Skeletal muscle satellite cell (primary cell): ENCODE measurements around the gene RBM18.

Source experiments
- H3K27me3 ChIP-seq: 2 replicates; pipeline ENCODE4 v1.7.0; 2013; ENCODE audit warnings: low read length; ENCODE audit not compliant: control insufficient read depth, insufficient read depth
- H3K36me3 ChIP-seq: 2 replicates; pipeline ENCODE4 v1.7.0; 2013; ENCODE audit warnings: mild to moderate bottlenecking, control low read depth, low read length; ENCODE audit not compliant: insufficient read depth
- H3K4me1 ChIP-seq: 2 replicates; pipeline ENCODE4 v1.7.0; 2013; ENCODE audit warnings: low read length; ENCODE audit not compliant: control insufficient read depth, insufficient read depth
- H3K4me2 ChIP-seq: 2 replicates; pipeline ENCODE4 v1.7.0; 2013; ENCODE audit warnings: mild to moderate bottlenecking, low read length
- H3K4me3 ChIP-seq: 2 replicates; pipeline ENCODE4 v1.7.0; 2013; ENCODE audit warnings: low read length
- H3K9ac ChIP-seq: 2 replicates; pipeline ENCODE4 v1.7.0; 2013; ENCODE audit warnings: mild to moderate bottlenecking, low read depth, low read length, moderate library complexity
- H3K9me3 ChIP-seq: replicated peaks from 2 replicates; pipeline ENCODE4 v1.7.0; 2013; ENCODE audit warnings: mild to moderate bottlenecking, control low read depth, low read length

Gene RBM18

GRCh38 chr9:122219856-122220672, 44.6 kb downstream of the RBM18 start:
- Histone ChIP-seq H3K4me1 (peaks cover 16% of the 10 kb centered on the region), H3K36me3 (no peaks in the 10 kb centered on the region), H3K9ac (no peak overlapping the region), H3K4me3 (peak overlapping the region; percentile 62), H3K27me3 (peaks cover 93% of the 10 kb centered on the region), H3K4me2 (peak overlapping the region; percentile 86), H3K9me3 (no peaks in the 10 kb centered on the region)

DNA sequence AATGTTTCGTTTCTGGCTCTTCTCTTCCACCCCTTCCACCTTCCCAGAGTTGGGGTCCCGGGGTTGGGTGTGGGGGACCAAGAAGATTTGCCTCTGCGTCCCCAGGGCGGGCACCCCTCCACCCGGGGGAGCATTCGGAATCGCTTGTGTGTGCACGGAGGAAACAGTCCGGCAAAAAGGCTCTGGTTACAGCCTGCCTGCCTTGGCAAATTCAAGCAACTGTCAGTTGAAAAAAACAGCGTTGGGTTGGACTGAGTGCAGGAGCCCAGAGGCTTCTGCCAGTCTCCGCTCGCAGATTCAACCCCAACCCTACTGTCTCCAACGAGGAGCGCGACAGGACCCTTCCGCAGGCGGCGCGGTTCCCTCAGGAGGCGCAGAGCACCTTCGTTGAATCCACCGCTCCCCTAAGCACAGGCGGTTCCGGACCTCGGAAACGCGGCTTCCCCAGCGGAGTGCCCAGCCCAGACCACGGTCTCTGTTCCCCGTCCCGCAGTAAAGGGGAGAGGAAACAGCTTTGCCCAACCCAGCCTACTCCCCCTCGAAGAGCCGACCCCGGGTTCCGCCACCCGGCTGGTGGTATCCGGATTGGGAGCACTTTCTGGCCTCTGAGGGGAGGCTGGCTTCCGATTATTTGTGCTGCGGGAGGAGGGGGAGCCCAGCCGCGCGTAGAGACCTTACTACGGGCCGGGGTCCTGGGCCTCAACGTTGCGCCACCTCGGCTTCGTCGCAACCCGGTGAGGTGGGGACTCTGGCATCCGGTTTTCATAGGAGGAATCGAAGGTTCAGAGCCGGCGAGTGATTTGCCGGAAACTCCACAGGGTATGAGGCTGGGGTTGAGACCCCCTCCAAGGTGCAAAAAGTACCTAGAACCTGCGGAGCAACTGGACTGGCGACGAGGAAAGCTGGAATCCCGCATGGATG, 45.4 kb downstream of the RBM18 start:
- Histone ChIP-seq H3K4me3 (peak overlapping the region; percentile 62), H3K9ac (no peak overlapping the region), H3K4me1 (peaks cover 19% of the 10 kb centered on the region), H3K36me3 (no peaks in the 10 kb centered on the region), H3K9me3 (no peaks in the 10 kb centered on the region), H3K27me3 (peaks cover 93% of the 10 kb centered on the region), H3K4me2 (peak overlapping the region; percentile 86)

GRCh38 chr9:122218071-122218934, 46.3 kb downstream of the RBM18 start:
- no peaks in the 10 kb centered on the region for H3K36me3 ChIP-seq
- H3K4me1 ChIP-seq = peaks cover 26% of the 10 kb centered on the region
- H3K4me2 ChIP-seq = peak overlapping the region; percentile 86
- no peak overlapping the region for H3K4me3 ChIP-seq
- H3K9ac ChIP-seq = no peak overlapping the region
- H3K27me3 ChIP-seq = peaks cover 90% of the 10 kb centered on the region
- no peaks in the 10 kb centered on the region for H3K9me3 ChIP-seq

DNA sequence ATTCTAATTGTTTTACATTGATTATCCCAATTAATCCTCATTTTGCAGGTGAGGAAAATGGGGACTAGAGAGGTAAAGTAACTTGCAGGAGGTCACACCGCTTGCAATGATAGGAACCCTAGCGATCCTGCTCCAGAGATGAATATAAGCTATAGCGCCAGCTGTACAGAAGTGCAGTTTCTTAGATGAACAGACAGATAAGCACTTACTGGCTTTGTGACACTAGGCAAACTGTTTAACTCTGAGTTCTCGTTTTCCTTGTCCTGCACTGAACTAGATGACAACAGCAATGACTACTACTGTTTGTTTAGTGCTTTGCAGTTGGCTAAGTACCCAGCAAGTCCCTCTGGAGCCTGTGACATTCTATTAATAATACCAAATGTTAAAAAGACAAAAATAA, 47.0 kb downstream of the RBM18 start:
- Histone ChIP-seq H3K4me3 (no peak overlapping the region), H3K4me2 (no peak overlapping the region), H3K36me3 (no peaks in the 10 kb centered on the region), H3K9me3 (no peaks in the 10 kb centered on the region), H3K27me3 (peaks cover 90% of the 10 kb centered on the region), H3K4me1 (peaks cover 26% of the 10 kb centered on the region), H3K9ac (no peak overlapping the region)

DNA sequence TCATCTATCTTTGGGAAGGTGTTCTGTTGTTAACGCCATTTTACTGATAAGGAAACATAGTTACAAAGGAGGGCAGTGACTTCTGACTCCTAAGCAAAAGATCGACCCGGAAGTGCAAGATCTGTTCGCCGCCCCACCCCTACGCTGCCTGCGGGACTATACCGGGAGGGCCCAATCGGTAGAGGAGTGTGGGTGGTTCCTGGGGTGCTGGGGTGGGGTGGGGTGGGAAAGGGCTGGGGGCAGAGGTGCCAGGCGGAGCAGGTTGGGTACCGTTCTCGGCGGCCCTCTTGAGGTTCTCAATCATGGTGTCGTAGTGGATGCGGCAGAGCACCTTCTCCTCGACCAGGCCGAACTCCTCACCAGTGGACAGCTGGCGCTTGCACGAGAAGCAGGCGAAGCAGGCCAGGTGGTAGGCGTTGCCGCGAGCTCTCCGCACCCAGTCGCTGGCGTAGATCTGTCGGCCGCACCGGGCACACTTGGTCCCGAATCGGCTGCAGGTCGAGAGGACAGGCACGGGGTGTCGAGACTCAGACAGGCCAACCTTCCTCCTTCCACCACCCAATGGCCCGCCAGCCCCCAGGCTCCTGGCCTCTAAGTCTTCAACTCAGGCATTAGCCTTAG, 47.7 kb downstream of the RBM18 start:
- peaks cover 26% of the 10 kb centered on the region for H3K4me1 ChIP-seq
- no peaks in the 10 kb centered on the region for H3K36me3 ChIP-seq
- H3K9ac ChIP-seq = no peak overlapping the region
- no peak overlapping the region for H3K4me2 ChIP-seq
- H3K4me3 ChIP-seq = no peak overlapping the region
- peaks cover 90% of the 10 kb centered on the region for H3K27me3 ChIP-seq
- H3K9me3 ChIP-seq = no peaks in the 10 kb centered on the region

GRCh38 chr9:122216138-122216797, 48.4 kb downstream of the RBM18 start:
- no peaks in the 10 kb centered on the region for H3K36me3 ChIP-seq
- H3K4me3 ChIP-seq = no peak overlapping the region
- H3K9me3 ChIP-seq = no peaks in the 10 kb centered on the region
- H3K27me3 ChIP-seq = peaks cover 90% of the 10 kb centered on the region
- no peak overlapping the region for H3K9ac ChIP-seq
- H3K4me1 ChIP-seq = peaks cover 26% of the 10 kb centered on the region
- H3K4me2 ChIP-seq = no peak overlapping the region

DNA sequence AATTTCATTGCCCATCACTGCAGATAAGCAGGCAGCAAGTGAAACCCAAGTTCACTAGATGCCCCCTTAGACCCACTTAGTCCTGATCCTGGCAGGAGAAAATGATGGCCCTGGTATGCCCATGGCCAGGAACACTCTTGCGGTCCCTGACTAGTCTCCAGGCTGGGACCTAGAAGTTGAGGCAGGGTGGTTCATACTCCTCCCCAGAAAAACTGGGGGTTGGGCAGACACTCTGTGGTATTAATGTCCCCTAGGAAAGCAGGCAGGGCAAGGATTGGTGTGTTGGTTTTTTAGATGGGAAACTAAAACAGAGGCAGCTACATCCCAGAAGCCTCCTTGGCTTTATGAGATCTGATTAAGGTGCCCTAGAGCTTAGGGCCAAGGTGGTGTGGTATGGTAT, 49.0 kb downstream of the RBM18 start:
- Histone ChIP-seq H3K4me2 (no peak overlapping the region), H3K27me3 (peaks cover 89% of the 10 kb centered on the region), H3K9me3 (no peaks in the 10 kb centered on the region), H3K4me1 (peaks cover 26% of the 10 kb centered on the region), H3K4me3 (no peak overlapping the region), H3K36me3 (no peaks in the 10 kb centered on the region), H3K9ac (no peak overlapping the region)

DNA sequence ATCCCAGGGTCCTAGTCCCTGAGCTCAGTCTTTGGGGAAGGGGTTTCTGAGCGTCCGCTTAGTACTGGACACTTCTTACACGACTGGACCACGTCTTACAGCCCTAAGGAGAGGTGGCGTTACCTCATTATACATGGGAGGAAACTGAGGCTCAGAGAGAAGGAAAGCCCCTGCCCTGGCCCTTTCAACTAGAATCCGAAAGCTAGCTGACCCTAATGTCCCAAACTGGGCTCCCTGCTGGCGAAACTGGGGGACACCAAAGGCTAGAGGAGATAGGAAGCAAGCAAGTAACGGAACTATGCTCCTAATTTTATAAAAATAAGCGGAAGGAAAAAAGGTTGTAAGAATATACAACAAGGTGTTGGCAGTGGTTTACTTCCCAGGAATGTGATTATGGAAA, 50.1 kb downstream of the RBM18 start:
- Histone ChIP-seq H3K4me2 (peak overlapping the region; percentile 75), H3K9me3 (no peaks in the 10 kb centered on the region), H3K9ac (no peak overlapping the region), H3K4me1 (peaks cover 19% of the 10 kb centered on the region), H3K27me3 (peaks cover 82% of the 10 kb centered on the region), H3K36me3 (no peaks in the 10 kb centered on the region), H3K4me3 (peak overlapping the region; percentile 39)

- H3K9ac ChIP-seq = no peak overlapping the region
- H3K4me1 ChIP-seq = peaks cover 14% of the 10 kb centered on the region
- peaks cover 75% of the 10 kb centered on the region for H3K27me3 ChIP-seq
- H3K4me2 ChIP-seq = peak overlapping the region; percentile 75
- peak overlapping the region; percentile 57 for H3K4me3 ChIP-seq
- no peaks in the 10 kb centered on the region for H3K9me3 ChIP-seq
- no peaks in the 10 kb centered on the region for H3K36me3 ChIP-seq
Observed at GRCh38 chr9:122213589-122214413, 50.8 kb downstream of the RBM18 start.

DNA sequence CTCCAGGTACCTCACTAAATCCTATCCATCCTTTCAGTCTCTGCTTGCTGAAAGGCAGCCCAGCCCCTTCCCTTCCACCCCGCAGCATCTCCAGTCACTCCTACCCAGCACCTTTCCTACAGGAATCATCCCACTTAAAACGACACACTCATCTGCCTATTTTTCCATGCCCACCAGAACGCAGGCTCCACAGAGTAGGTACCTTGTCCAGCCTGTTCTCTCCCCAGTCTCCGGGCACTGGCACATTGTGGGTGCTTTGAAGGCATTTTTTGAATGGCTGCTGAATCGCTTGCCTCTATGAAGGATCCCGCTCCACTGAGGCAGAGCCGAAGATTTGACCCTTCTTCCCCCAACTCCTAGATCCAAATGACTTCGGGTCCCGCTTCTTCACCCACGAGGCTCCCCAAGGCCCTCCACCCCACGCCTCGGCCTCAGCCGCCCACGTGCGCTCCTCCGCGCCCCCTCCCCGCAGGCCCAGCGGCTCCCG, 51.5 kb downstream of the RBM18 start:
- H3K27me3 ChIP-seq = peaks cover 69% of the 10 kb centered on the region
- no peak overlapping the region for H3K9ac ChIP-seq
- peak overlapping the region; percentile 75 for H3K4me2 ChIP-seq
- no peaks in the 10 kb centered on the region for H3K36me3 ChIP-seq
- H3K4me1 ChIP-seq = peaks cover 12% of the 10 kb centered on the region
- H3K9me3 ChIP-seq = no peaks in the 10 kb centered on the region
- H3K4me3 ChIP-seq = peak overlapping the region; percentile 57
